ENCODE measurements around the gene SESN3. TPM values are rescaled to one million over a fixed set of nuclear protein-coding genes. Genes with fewer than 3 reads are reported as not detected.

Gene SESN3
- total RNA-seq, 1 donor from 2014 or later = 8.1 TPM

DNA sequence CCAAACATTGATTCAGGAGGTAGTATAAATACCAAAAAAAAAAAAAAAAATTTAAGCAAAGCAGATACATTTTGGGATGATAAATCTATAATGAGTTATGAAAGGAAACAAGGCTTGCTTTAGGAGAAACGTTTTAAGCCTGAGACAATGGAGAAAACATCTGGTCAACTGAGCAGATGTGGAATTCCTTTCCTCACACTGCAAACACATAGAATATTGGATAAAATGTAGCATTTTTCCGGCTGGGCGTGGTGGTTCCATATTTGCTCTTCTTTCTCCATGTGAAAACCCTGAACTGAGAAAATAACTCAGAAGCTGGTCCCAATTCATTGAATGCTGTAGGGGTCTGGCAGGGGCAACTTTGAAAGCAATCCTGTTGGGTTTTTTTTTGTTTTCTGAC lies 107.4 kb downstream of the SESN3 start:
- peaks cover 8% of the 10 kb centered on the region for H3K36me3 ChIP-seq
- TF ChIP-seq, protein P1, sequence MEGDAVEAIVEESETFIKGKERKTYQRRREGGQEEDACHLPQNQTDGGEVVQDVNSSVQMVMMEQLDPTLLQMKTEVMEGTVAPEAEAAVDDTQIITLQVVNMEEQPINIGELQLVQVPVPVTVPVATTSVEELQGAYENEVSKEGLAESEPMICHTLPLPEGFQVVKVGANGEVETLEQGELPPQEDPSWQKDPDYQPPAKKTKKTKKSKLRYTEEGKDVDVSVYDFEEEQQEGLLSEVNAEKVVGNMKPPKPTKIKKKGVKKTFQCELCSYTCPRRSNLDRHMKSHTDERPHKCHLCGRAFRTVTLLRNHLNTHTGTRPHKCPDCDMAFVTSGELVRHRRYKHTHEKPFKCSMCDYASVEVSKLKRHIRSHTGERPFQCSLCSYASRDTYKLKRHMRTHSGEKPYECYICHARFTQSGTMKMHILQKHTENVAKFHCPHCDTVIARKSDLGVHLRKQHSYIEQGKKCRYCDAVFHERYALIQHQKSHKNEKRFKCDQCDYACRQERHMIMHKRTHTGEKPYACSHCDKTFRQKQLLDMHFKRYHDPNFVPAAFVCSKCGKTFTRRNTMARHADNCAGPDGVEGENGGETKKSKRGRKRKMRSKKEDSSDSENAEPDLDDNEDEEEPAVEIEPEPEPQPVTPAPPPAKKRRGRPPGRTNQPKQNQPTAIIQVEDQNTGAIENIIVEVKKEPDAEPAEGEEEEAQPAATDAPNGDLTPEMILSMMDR (IDR thresholded peaks at IDR 0.05; ENCODE audit: borderline replicate concordance) = no peak
- H3K4me1 ChIP-seq = peaks cover 20% of the 10 kb centered on the region
- H3K4me3 ChIP-seq = no peak overlapping the region
- intact Hi-C loops (cut with micrococcal nuclease) = no loop called here
- DNase-seq = no peak
- no peaks in the 10 kb centered on the region for H3K27me3 ChIP-seq (ENCODE audit: low read depth)
- peaks cover 4% of the 10 kb centered on the region for H3K9me3 ChIP-seq (replicated peaks)
- H3K27ac ChIP-seq (replicated peaks) = no peak overlapping the region

DNA sequence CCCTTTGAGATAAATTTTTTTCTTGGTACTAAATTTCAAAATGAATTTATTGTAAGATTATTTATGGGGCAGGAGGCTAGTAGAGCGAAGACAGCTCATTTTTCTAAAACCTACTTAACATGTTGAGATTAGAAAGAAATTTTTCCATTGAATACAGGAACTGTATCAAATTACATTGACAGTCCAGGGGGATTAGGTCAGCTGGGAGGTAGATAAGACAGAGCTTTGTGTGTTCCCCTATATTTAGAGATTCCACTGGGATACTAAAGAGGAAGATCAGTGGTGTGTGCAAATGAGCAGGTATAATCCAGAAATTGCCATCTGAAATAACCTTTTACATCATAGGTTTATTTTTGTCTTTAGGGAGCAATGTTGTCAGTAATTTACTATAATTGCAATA lies 109.3 kb downstream of the SESN3 start:
- TF ChIP-seq, protein P1 (IDR thresholded peaks at IDR 0.05; ENCODE audit: borderline replicate concordance) = no peak
- H3K9me3 ChIP-seq (replicated peaks) = peaks cover 14% of the 10 kb centered on the region
- intact Hi-C loops (cut with micrococcal nuclease) = no loop called here
- H3K27ac ChIP-seq (replicated peaks) = no peak overlapping the region
- H3K36me3 ChIP-seq = peaks cover 4% of the 10 kb centered on the region
- no peak overlapping the region for H3K4me3 ChIP-seq
- H3K27me3 ChIP-seq (ENCODE audit: low read depth) = no peaks in the 10 kb centered on the region
- H3K4me1 ChIP-seq = peaks cover 20% of the 10 kb centered on the region
- no peak for DNase-seq

DNA sequence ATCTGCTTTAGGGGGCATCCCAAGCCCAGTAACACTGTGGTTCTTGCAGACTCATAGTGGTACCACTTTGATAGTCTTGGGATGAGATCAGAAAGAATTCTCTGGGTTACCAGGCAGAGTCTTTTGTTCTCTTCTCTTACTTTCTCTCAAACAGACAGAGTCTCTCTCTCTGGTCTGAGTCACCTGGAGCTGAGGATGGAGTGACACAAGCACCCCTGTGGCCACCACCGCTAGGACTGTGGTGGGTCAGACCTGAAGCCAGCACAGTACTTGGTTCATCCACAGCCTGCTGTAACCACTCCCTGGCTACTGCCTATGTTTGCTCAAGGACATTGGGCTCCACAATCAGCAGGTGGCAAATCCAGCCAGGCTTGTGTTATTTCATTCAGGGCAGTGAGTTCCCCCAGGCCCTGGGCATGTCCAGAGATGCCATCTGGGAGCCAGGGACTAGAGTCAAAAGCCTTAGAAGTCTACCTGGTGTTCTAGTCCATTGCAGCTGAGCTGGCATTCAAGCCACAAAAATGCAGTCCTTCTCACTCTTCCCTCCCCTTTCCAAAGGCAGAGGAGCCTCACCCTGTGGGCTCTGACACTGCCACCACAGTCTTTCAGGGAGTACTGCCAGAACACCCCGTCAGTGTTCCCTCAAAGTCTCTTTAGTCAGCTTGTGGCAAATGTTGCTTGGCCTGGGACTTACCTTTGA lies 111.5 kb downstream of the SESN3 start:
- no peaks in the 10 kb centered on the region for H3K27me3 ChIP-seq (ENCODE audit: low read depth)
- H3K9me3 ChIP-seq (replicated peaks) = peaks cover 17% of the 10 kb centered on the region
- no peaks in the 10 kb centered on the region for H3K36me3 ChIP-seq
- intact Hi-C loops (cut with micrococcal nuclease) = no loop called here
- peaks cover 20% of the 10 kb centered on the region for H3K4me1 ChIP-seq
- H3K4me3 ChIP-seq = no peak overlapping the region
- H3K27ac ChIP-seq (replicated peaks) = no peak overlapping the region
- TF ChIP-seq, protein P1 (IDR thresholded peaks at IDR 0.05; ENCODE audit: borderline replicate concordance) = no peak
- no peak for DNase-seq

DNA sequence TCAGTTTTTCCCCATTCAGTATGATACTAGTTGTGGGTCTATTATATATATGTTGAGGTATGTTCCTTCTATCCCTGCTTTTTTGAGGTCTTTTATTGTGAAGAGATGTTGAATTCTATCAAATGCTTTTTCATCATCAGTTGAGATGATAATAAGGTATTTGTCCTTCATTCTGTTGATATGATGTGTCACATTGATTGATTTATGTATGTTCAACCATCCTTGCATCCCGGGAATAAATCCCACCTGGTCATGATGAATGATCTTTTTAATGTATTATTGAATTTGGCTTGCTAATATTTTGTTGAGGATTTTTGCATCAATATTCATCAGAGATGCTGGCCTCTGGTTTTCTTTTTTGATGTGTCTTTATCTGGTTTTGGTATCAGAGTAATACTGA lies 115.4 kb downstream of the SESN3 start:
- Histone ChIP-seq H3K4me3 (no peak overlapping the region), H3K9me3 (replicated peaks) (peaks cover 19% of the 10 kb centered on the region), H3K27me3 (ENCODE audit: low read depth) (no peaks in the 10 kb centered on the region), H3K4me1 (peaks cover 10% of the 10 kb centered on the region), H3K27ac (replicated peaks) (no peak overlapping the region), H3K36me3 (no peaks in the 10 kb centered on the region)
- TF ChIP-seq, protein P1 (IDR thresholded peaks at IDR 0.05; ENCODE audit: borderline replicate concordance) = no peak
- no peak for DNase-seq
- intact Hi-C loops (cut with micrococcal nuclease) = no loop called here

Other genes starting within 250 kb of the SESN3 start
- not detected for gene KDM4E, start 205.9 kb downstream of the SESN3 start, total RNA-seq
- not detected for gene KDM4F, start 181.8 kb downstream of the SESN3 start, total RNA-seq
- gene SRSF8, start 164.3 kb downstream of the SESN3 start, total RNA-seq = 19.0 TPM
- gene ENDOD1, start 141.4 kb downstream of the SESN3 start, total RNA-seq = 11.3 TPM